Neural crest cell (in vitro differentiated cells): ENCODE results near the gene TCEA2. TPM values are rescaled to one million over a fixed set of nuclear protein-coding genes. Genes with fewer than 3 reads are reported as not detected.
"Not testable (repeated sequence)": the region's sequence is repeated elsewhere in the genome, so short reads cannot be mapped to it uniquely, and the experiment has no call there.

Experiments used
- DNase-seq: peaks from one replicate; pipeline ENCODE4 v3.0.0; 2021; ENCODE audit warnings: low read depth, mixed read lengths, low spot score
- H3K27ac Mint-ChIP-seq: one replicate; pipeline ENCODE4 v1.8.0; 2021; ENCODE audit warnings: mild to moderate bottlenecking, mixed read lengths; ENCODE audit not compliant: unreplicated experiment
- H3K27me3 Mint-ChIP-seq: 2 replicates; pipeline ENCODE4 v1.8.0; 2021; ENCODE audit warnings: low read depth, mild to moderate bottlenecking, mixed read lengths
- H3K36me3 Mint-ChIP-seq: 2 replicates; pipeline ENCODE4 v1.8.0; 2021; ENCODE audit warnings: low read depth, mild to moderate bottlenecking, mixed read lengths
- H3K4me1 Mint-ChIP-seq: 2 replicates; pipeline ENCODE4 v1.8.0; 2021; ENCODE audit warnings: mixed read lengths
- H3K4me3 Mint-ChIP-seq: one replicate; pipeline ENCODE4 v1.8.0; 2021; ENCODE audit warnings: mild to moderate bottlenecking, mixed read lengths
- H3K9me3 Mint-ChIP-seq: 2 replicates; pipeline ENCODE4 v1.8.0; 2021; ENCODE audit warnings: mixed read lengths
- total RNA-seq: library from RNA; stranded (reverse); gene quantifications from 2 replicates; pipeline ENCODE4 v1.2.1, GENCODE V29; 2021
- TF ChIP-seq, protein P1 (sequence below): fragments of 200-600 bp; sonication (generic); conservative IDR thresholded peaks from 2 replicates; pipeline ENCODE4 v1.5.0; 2021; ENCODE audit warnings: antibody characterized with exemption, mild to moderate bottlenecking

TCEA2 gene
- total RNA-seq, 1 donor from 2014 or later = 82.5 TPM

DNA sequence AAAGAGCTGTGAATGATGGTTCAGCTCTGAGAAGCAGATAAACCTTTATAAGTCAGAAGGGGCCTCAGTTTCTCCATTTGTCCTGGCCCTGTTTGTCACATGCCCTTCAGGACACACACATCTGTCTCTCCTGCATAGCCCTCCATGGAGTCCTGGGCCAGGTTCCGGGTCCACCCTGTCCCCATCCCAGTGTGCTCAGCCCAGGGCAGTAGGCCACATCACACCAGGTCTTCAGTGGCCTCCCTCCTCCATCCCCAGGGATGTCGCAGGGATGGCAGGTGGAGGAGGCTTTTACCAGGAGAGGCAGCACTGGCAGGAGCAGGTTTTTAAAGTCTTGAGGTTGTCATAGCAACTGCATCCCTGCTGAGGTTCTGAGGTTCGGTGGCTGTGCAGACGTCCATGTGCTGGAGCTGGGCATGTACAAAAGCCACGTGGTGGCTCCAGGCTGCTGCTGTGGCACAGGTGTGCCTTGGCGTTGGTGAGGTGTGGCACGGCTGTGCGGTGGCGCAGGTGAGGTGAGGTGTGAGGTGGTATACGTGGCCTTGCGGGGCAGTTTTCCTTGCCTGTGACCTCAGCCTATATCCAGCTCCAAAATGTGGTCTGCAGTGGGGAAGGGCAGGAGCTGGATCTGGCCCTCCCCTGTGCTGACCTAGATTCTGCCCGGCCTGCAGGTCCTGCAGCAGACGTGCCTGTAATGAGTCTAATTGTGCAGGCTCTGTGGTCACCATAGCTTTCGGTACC, 52.3 kb downstream of the TCEA2 start:
- Mint-ChIP-seq H3K9me3 (no peaks in the 10 kb centered on the region), H3K27me3 (peaks cover under 1% of the 10 kb centered on the region), H3K36me3 (no peaks in the 10 kb centered on the region), H3K27ac (no peak overlapping the region), H3K4me3 (no peak overlapping the region), H3K4me1 (peaks cover 5% of the 10 kb centered on the region)
- TF ChIP-seq, protein P1, sequence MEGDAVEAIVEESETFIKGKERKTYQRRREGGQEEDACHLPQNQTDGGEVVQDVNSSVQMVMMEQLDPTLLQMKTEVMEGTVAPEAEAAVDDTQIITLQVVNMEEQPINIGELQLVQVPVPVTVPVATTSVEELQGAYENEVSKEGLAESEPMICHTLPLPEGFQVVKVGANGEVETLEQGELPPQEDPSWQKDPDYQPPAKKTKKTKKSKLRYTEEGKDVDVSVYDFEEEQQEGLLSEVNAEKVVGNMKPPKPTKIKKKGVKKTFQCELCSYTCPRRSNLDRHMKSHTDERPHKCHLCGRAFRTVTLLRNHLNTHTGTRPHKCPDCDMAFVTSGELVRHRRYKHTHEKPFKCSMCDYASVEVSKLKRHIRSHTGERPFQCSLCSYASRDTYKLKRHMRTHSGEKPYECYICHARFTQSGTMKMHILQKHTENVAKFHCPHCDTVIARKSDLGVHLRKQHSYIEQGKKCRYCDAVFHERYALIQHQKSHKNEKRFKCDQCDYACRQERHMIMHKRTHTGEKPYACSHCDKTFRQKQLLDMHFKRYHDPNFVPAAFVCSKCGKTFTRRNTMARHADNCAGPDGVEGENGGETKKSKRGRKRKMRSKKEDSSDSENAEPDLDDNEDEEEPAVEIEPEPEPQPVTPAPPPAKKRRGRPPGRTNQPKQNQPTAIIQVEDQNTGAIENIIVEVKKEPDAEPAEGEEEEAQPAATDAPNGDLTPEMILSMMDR = no peak
- no peak for DNase-seq

DNA sequence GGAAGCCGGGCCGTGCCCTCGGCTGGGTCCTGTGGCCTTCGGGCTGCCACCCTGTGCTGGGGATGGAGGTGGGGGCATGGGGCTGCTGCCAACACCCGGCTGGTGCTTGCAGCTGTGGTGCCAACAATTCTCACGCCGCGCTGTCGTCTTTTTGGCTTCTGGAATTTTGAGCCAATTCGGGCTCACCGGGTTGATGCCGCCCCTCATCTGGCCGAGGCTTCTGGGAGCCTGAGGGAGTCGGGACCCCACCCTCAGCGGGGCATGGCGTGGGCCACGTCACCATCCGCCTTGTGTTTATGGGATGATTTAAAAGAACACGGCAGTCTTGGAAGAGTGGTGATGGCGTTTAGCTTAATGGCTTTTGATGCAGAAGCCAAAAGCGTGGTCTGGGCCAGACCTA, 53.0 kb downstream of the TCEA2 start:
- H3K4me1 Mint-ChIP-seq = peaks cover 8% of the 10 kb centered on the region
- no peaks in the 10 kb centered on the region for H3K36me3 Mint-ChIP-seq
- DNase-seq = no peak
- no peak overlapping the region for H3K27ac Mint-ChIP-seq
- H3K27me3 Mint-ChIP-seq = peaks cover 7% of the 10 kb centered on the region
- H3K9me3 Mint-ChIP-seq = no peaks in the 10 kb centered on the region
- H3K4me3 Mint-ChIP-seq = no peak overlapping the region
- TF ChIP-seq, protein P1 = no peak

DNA sequence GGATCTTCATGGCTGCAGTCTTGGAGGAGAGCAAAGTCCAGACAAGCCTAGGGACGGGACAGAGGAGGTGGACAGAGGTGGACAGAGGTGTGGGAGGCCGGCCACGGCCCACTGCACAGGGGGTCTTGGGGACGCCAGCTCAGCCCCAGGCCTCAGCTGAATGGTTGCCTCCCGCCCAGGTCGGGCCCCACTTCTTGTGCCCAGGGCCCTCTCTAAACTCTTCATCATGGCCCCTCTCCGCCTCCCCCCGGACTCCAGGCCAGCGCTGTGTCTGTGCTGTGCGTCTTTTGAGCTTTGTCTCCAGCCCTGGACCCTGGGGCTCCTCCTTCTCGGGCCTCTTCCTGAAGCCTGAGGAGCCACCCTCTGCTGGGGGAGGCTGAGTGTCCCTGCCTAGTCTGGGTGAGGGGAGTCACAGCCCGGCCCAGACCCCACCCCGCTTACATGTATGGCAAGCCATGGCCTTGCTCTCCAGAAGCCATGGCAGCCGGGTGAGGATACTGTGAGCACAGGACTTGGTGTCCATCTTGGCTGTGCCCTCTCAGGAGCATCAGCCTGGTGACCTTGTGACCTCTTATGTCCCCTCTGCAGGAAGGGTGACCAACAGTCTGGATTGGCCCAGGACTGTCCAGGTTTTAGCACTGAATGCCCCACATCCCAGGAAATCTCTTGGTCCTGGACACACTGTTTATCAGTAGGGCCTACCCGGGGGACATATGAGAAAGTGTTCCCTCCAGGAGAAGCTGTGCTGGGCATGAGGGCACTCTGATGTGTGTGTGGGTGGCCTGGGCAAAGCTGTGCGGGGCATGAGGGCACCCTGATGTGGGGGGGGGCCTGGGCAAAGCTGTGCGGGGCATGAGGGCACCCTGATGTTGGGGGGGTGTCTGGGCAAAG, 53.8 kb downstream of the TCEA2 start:
- no peak overlapping the region for H3K27ac Mint-ChIP-seq

DNA sequence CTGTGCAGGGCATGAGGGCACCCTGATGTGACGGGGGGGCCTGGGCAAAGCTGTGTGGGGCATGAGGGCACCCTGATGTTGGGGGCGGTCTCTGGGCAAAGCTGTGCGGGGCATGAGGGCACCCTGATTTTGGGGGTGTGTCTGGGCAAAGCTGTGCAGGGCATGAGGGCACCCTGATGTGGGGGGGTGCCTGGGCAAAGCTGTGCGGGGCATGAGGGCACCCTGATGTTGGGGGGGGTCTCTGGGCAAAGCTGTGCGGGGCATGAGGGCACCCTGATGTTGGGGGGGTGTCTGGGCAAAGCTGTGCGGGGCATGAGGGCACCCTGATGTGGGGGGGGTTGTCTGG, 54.4 kb downstream of the TCEA2 start:
- H3K27ac Mint-ChIP-seq, H3K36me3 Mint-ChIP-seq, H3K9me3 Mint-ChIP-seq, H3K4me3 Mint-ChIP-seq, DNase-seq: not testable (repeated sequence)
- peaks cover 21% of the 10 kb centered on the region for H3K27me3 Mint-ChIP-seq
- peaks cover 12% of the 10 kb centered on the region for H3K4me1 Mint-ChIP-seq

More for the DNA sequence above, 53.8 kb downstream of the TCEA2 start:
- TF ChIP-seq, protein P1 = no peak
- no peaks in the 10 kb centered on the region for H3K9me3 Mint-ChIP-seq
- peaks cover 12% of the 10 kb centered on the region for H3K4me1 Mint-ChIP-seq
- no peak overlapping the region for H3K4me3 Mint-ChIP-seq
- DNase-seq = no peak
- H3K36me3 Mint-ChIP-seq = no peaks in the 10 kb centered on the region
- H3K27me3 Mint-ChIP-seq = peaks cover 15% of the 10 kb centered on the region

DNA sequence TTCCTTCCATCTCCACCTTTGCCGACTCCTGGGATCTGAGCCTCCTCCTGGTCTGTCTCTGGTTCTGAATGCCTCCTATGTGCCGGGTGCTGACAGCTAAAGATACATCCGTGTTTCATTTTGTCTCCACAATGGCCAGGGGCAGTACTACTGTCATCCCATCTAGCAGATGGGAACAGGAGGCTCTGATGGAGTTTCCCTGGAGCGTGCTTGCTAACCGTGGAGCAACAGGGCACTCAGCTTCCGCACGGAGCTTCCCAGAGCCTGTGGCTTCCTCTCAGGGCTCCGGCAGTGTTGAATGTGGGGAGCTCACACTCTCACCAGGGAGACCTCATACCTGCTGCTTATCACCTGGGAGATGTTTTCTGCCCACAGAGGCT, 56.3 kb downstream of the TCEA2 start:
- Mint-ChIP-seq H3K27me3 (peaks cover 37% of the 10 kb centered on the region), H3K36me3 (no peaks in the 10 kb centered on the region), H3K4me1 (peaks cover 12% of the 10 kb centered on the region), H3K27ac (no peak overlapping the region), H3K4me3 (no peak overlapping the region), H3K9me3 (no peaks in the 10 kb centered on the region)
- TF ChIP-seq, protein P1 = no peak
- no peak for DNase-seq
